Measurements from ENCODE around the gene MT1F.
A peak's percentile ranks its signal among the peaks of the same experiment; 100 is the strongest.
"Not testable (repeated sequence)": the region's sequence is repeated elsewhere in the genome, so short reads cannot be mapped to it uniquely, and the experiment has no call there.

The MT1F gene

GRCh38 chr16:56673921-56674320, 16.2 kb downstream of the MT1F start:
- DNase-seq, result no peak

DNA sequence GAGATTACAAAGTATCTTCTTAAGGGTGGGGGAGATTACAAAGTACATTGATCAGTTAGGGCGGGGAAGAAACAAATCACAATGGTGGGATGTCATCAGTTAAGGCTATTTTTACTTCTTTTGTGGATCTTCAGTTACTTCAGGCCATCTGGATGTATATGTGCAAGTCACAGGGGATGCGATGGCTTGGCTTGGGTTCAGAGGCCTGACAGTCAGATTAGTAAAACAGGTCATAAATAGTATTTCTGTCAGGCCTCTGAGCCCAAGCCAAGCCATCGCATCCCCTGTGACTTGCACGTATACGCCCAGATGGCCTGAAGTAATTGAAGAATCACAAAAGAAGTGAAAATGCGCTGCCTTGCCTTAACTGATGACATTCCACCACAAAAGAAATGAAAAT, 16.8 kb downstream of the MT1F start:
- not testable (repeated sequence) for DNase-seq

- no peak for DNase-seq
Measured at GRCh38 chr16:56675685-56676210, 18.0 kb downstream of the MT1F start.

GRCh38 chr16:56677474-56677873, 19.7 kb downstream of the MT1F start:
- no peak for DNase-seq

DNA sequence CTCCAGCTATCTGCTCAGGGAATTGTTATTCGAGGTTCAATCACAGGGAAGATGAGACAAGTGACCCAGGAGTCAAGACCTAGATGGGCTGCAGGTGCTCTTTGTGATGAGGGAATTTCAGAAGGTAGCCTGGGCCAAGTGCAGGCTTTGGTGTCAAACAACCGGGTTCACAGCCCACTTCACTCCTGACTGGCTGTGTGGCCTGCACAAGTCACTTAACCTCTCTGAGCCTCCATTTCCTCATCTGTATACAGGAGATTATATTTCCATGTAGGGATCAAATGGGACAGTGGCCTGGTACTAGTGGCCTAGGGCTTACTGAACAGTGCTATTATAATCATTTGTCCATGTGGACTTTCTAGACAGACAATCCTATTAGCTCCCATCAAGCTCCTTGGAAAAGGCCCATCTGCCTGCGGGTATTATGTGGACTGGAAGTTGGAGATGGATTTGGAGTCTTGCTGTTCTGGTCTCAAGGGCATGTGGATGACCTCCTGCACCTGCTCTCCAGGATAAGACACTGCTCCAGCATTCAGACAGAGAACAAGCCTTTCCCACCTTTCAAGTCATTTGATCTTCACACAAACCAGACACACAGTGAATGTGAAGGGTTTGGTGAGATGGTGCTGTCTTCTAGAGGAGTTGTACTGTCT, 21.4 kb downstream of the MT1F start:
- no peak for DNase-seq

DNA sequence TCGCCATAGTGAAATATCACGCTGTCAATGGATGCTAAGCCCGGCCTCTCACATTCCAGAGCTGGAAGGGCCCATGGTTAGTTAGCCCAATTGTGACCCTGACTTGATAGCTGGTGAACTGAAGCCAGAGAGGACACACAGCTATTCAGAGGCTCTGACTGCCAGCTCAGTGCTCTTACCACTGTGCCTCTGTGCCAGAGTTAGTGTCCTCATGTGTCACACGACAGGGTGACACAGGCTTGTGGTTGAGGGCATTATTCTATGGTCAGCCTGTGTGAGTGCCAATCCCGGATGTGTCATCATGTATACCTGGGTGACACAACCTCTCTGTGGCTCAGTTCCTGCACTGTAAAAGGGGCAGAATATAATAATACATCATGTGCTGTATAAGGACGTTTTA, 22.1 kb downstream of the MT1F start:
- no peak for DNase-seq

DNA sequence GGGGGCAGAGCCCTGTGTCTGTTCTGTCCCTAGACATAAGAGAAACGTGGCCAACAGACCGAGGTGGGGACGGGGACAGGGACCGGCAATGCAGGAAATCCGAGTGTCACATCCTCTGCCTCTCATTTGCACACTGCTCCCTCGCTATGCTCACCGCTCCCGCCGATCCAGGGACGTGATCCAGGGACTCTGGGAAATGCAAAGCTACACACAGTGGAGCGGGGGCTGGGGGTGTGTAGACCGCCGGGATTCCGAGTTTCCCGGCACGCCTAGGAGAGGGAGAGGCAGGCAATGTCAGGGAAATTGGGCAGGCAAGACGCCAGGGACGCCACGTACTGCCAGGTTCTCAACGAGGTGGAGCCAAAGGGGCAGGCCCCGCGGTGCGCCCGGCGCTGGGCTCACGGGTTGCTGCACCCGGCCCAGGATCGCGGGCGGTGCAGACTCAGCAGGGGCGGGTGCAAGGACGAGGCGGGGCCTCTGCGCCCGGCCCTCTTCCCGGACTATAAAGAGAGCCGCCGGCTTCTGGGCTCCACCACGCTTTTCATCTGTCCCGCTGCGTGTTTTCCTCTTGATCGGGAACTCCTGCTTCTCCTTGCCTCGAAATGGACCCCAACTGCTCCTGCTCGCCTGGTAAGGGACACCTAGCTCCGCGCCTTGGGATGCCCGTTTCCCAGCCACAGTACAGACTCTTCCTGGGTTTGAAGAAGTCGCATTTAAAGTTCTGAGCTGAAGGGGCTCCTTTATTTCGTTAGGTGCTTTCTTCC, 24.4 kb downstream of the MT1F start, which contains the start of gene MT1X:
Gene MT1X, plus strand, starts transcription at position 532 of the 764 bp plus-strand sequence. Its CDS starts 71 bp downstream, at position 603.
- DNase-seq, result peak; percentile 78

GRCh38 chr16:56682703-56683397, 25.1 kb downstream of the MT1F start:
- DNase-seq, result no peak

DNA sequence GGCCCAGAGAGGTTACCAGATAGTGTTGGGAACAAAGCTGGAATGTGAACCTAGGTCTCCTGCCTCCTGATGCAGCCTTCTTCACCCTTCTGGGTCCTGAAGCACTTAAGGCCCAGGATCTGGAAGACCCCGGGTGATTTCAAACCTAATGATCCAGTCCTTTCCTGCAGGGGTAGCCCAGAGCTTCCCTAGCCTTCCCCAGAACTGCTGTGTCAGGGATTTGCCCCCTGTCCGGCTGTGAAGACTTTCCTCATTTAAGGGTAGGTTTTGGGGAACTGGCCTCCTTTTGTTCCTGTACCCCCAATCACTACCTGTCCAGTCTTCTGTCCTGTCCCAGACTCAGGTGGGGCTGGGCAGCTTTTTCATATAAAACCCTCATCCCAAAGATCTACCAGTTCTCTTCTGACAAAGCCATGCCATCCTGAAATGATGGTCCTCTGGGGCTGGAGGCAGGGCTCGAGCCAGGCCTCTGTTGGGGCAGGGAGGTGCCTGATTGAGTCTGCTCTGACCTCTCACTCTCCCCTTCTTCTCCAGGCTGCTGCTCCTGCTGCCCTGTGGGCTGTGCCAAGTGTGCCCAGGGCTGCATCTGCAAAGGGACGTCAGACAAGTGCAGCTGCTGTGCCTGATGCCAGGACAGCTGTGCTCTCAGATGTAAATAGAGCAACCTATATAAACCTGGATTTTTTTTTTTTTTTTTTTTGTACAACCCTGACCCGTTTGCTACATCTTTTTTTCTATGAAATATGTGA, 25.8 kb downstream of the MT1F start:
- DNase-seq, result no peak

- DNase-seq, result no peak
Measured at GRCh38 chr16:56684256-56684925, 26.6 kb downstream of the MT1F start.

GRCh38 chr16:56684926-56685590, 27.3 kb downstream of the MT1F start:
- DNase-seq, result no peak

- no peak for DNase-seq
Measured at GRCh38 chr16:56686758-56687157, 29.0 kb downstream of the MT1F start.

GRCh38 chr16:56688762-56689161, 31.0 kb downstream of the MT1F start:
- DNase-seq, result no peak

- DNase-seq, result no peak
Measured at GRCh38 chr16:56689171-56689570, 31.4 kb downstream of the MT1F start.

DNA sequence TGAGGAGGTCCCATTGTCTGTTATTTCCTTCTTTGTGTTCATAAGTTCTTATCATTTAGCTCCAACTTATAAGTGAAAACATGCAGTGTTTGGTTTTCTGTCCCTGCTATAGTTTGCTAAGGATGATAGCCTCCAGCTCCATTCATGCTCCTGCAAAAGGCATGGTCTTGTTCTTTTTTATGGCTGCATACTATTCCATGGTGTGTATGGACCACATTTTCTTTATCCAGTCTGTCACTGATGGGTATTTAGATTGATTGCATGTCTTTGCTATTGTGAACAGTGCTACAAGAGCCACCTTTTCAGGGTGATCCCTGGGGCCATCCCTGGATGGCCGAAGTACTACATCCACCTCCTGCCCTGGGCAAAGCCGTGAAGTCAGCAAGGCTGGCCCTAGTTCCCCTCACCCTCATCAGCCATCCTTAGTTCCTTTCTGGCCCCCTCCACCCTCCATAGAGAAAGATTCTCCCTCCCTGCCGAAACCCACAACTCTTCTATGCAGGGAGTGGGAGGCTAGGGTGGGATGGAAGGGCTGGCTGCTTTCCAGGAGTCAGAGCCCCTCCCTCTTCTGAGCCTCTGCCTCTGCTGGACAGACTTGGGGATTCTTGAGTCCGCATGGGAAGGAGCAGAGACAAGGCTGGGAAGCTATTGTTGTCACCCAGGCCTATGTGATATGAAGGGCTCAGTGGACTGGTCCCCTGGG, 32.8 kb downstream of the MT1F start:
- no peak for DNase-seq

GRCh38 chr16:56691885-56692284, 34.1 kb downstream of the MT1F start:
- no peak for DNase-seq

DNA sequence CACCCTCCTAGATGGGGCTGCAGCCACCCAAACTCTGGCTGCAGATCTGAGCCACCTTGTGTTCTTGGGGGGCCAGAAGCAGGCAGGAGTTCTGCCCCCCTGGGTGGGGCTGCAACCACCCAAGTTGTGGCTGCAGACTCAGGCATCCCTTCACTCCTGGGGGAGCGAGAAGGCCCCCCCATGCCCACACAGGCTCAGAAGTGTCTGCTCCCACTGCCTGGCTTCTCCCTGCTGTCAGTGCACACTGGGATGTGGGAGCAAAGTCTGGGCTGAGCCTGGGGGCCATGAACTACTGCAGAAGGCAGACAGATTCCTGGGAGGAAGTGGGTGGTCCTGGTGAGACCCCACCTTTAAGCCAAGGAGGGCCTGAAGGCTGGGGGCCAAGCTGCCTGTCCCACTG, 37.5 kb downstream of the MT1F start:
- no peak for DNase-seq

DNA sequence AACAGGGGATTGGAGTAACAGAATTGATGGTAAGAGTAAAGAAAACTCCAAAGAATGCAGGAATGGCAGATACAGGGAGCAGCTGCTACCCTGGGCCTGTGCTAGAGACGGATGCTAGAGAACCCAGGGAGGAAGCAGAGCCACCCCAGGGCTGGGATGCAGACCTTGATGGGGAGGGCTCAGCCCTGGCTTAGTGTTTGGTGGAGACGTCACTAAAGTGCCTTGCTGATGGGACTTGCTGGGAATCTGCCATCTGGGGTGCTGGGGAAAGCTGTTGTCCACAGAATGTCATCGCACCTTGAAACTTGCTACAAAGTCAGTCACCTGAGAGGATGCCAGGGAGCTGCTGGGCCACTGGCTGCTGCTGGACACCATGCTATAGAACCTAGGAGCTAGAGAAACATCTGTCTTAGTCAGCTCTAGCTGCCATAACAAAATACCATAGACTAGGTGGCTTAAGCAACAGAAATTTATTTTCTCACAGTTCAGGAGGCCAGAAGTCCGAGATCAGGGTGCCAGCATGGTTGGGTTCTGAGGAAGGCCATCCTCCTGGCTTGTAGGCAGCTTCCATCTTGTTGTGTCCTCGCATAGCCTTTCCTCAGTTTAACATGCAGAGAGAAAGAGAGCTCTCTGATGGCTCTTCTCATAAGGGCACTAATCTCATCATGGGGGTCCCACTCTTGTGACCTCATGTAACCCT, 39.8 kb downstream of the MT1F start:
- DNase-seq, result no peak

DNA sequence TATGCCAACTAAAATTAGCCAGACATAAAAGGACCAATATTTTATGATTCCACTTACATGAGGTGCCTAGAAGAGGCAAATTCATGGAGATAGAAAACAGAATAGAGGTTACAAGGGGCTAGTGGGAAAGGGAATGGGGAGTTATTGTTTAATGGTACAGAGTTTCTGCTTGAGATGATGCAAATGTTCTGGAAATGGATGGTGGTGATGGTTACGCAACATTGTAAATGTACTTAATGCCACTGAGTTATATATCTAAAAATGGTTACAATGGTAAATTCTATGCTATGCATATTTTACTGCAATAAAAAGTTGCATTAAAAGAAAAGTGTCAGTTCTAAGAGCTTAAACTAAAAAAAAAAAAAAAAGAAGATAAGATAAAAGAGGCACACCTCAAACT, 42.4 kb downstream of the MT1F start:
- no peak for DNase-seq

DNA sequence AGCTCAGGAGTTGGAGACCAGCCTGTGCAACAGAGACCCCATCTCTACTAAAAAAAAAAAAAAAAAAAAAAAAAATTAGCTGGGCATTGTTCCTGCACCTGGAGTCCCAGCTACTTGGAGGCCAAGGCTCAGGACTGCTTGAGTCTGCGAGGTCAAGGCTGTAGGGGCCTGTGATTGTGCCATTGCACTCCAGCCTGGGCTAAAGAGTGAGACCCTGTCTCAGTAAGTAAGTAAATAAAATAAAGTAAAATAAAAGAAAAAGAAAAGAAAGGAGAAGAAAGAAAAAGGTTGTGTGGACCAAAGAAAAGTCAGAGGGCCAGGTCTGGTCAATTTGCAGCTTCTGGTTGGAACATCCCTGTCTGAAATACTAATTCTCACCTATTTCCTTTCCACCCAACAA, 42.9 kb downstream of the MT1F start:
- DNase-seq, result no peak
